K562 (cell line): Measurements from ENCODE around the gene FAM241B. TPM values are rescaled to one million over a fixed set of nuclear protein-coding genes. Genes with fewer than 3 reads are reported as not detected.
A peak's percentile ranks its signal among the peaks of the same experiment; 100 is the strongest.

ENCODE experiments used
- ATF7 ChIP-seq: fragments of 450-650 bp; IDR thresholded peaks from 2 replicates; pipeline ENCODE4 v1.7.1; 2014; ENCODE audit warnings: mild to moderate bottlenecking, moderate library complexity
- BRD9 ChIP-seq: fragments of 450-650 bp; IDR thresholded peaks from 2 replicates; pipeline ENCODE4 v1.6.1; 2018; ENCODE audit warnings: low read depth; ENCODE audit not compliant: partially characterized antibody
- ETV5 ChIP-seq: sonication (generic); formaldehyde crosslinking; IDR thresholded peaks from 2 replicates; pipeline ENCODE4 v1.4.0; 2020; ENCODE audit warnings: low read depth, mild to moderate bottlenecking, missing genetic modification reagents
- EWSR1 ChIP-seq: fragments of 450-650 bp; IDR thresholded peaks from 2 replicates; pipeline ENCODE4 v1.6.1; 2018; ENCODE audit warnings: borderline replicate concordance, mild to moderate bottlenecking, low read depth, moderate library complexity; ENCODE audit not compliant: partially characterized antibody
- FOXP1 ChIP-seq: sonication (generic); formaldehyde crosslinking; IDR thresholded peaks from 2 replicates; pipeline ENCODE4 v1.8.0; 2022; ENCODE audit warnings: mild to moderate bottlenecking, missing genetic modification reagents
- HNRNPK ChIP-seq: fragments of 200-400 bp; formaldehyde crosslinking; IDR thresholded peaks from one replicate; pipeline ENCODE4 v1.6.1; 2018; ENCODE audit warnings: mild to moderate bottlenecking, low read depth, low read length; ENCODE audit not compliant: poor library complexity, severe bottlenecking
- PHF8 ChIP-seq: fragments of 200-600 bp; sonication (generic); IDR thresholded peaks from 2 replicates; pipeline ENCODE4 v1.6.1; 2012; ENCODE audit warnings: mixed run types, mild to moderate bottlenecking, inconsistent platforms, low read length, moderate library complexity, borderline replicate concordance
- POLR2G ChIP-seq: fragments of 200-400 bp; formaldehyde crosslinking; IDR thresholded peaks from 2 replicates; pipeline ENCODE4 v1.6.1; 2017; ENCODE audit warnings: low read depth, mild to moderate bottlenecking, antibody characterized with exemption, low read length, moderate library complexity
- RFX7 ChIP-seq: fragments of 250-450 bp; sonication (Bioruptor Pico); IDR thresholded peaks from 2 replicates; pipeline ENCODE4 v1.5.1; 2021; ENCODE audit warnings: mild to moderate bottlenecking
- ZNF121 ChIP-seq: sonication (generic); formaldehyde crosslinking; conservative IDR thresholded peaks from 2 replicates; pipeline ENCODE4 v1.8.0; 2022; ENCODE audit warnings: missing genetic modification reagents
- ZNF124 ChIP-seq: sonication (generic); formaldehyde crosslinking; IDR thresholded peaks from 2 replicates; pipeline ENCODE4 v1.8.1; 2022; ENCODE audit warnings: missing genetic modification reagents
- ZNF134 ChIP-seq: fragments of 250-450 bp; sonication (Bioruptor Pico); conservative IDR thresholded peaks from 2 replicates; pipeline ENCODE4 v1.4.0; 2020
- polyA plus RNA-seq, 8 experiments: library from polyadenylated mRNA; depleted of rRNA in 4 of 8; stranded (reverse) in 5 of 8; unstranded in 3 of 8; fragments of >200 nt; fragmentation: Nextera tagmentation in 2 of 8; fragmentation: Illumina TruSeq in 1 of 8; extraction: Ambion mirVana in 2 of 8; extraction: Trizol in 1 of 8; gene quantifications; 2 replicates each; pipeline versions ENCODE4 v1.2.1 to v1.2.3, GENCODE V29; 2011 to 2014; ENCODE audit warnings: inconsistent platforms in 1 of 8, missing spikeins in 1 of 8
- total RNA-seq, 7 experiments: library from RNA; depleted of rRNA in 6 of 7; stranded (reverse); fragments of >200 nt in 6 of 7; fragmentation: Illumina TruSeq in 2 of 7; extraction: Trizol in 2 of 7; gene quantifications; 2 replicates each; pipeline versions ENCODE4 v1.2.1 to v1.2.3, GENCODE V29; 2011 to 2021; ENCODE audit warnings: low replicate concordance in 1 of 7
- TF ChIP-seq, protein P1 (sequence below): fragments of 200-600 bp; sonication (generic); IDR thresholded peaks from one replicate; pipeline ENCODE4 v1.6.1; 2012; ENCODE audit warnings: mild to moderate bottlenecking, low read depth, low read length, inconsistent platforms

FAM241B gene
- total and polyA plus RNA-seq, 9 of the 15 experiments (the other 6 are each of a cell fraction or from before 2014, with no cell fraction given) = 1.9 to 11.1 (median 3.0) TPM

DNA sequence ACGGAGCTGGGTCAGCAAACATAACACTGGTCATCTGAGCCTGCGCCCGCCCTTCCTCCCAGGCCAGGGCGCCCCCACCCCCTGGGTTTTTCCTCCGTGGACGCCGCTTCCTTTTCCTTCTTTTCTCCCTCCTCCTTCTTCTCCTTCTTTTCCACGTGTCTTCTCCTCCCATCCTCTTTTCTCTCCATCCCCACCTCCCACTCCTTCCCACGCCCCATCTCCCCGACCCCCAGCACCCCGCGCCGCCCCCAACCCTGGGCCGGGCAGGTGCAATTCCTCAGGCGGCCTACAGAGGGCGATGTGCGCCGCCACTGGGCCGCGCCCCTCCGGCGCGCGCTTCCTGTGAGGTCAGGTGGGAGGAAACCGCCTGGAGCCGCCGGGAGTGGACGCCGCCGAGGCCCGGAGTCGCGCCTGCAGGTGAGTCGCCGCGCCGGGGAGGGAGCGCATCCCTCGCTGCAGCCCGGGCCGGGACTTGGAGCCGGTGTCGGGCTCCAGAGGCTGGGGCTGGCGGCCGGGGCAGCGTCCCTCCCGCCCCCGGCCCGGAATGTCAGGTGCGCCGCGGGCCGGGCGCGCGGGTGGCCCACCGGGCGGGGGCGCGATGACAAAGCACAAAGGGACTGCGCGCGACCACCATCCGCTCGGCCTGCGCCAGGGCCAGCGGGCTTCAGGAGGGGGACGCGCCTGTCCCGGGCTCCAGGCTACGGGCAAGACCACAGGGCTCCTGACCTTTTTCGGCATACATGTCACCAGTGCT lies at the start of gene FAM241B (continued):
- TF ChIP-seq, protein P1, sequence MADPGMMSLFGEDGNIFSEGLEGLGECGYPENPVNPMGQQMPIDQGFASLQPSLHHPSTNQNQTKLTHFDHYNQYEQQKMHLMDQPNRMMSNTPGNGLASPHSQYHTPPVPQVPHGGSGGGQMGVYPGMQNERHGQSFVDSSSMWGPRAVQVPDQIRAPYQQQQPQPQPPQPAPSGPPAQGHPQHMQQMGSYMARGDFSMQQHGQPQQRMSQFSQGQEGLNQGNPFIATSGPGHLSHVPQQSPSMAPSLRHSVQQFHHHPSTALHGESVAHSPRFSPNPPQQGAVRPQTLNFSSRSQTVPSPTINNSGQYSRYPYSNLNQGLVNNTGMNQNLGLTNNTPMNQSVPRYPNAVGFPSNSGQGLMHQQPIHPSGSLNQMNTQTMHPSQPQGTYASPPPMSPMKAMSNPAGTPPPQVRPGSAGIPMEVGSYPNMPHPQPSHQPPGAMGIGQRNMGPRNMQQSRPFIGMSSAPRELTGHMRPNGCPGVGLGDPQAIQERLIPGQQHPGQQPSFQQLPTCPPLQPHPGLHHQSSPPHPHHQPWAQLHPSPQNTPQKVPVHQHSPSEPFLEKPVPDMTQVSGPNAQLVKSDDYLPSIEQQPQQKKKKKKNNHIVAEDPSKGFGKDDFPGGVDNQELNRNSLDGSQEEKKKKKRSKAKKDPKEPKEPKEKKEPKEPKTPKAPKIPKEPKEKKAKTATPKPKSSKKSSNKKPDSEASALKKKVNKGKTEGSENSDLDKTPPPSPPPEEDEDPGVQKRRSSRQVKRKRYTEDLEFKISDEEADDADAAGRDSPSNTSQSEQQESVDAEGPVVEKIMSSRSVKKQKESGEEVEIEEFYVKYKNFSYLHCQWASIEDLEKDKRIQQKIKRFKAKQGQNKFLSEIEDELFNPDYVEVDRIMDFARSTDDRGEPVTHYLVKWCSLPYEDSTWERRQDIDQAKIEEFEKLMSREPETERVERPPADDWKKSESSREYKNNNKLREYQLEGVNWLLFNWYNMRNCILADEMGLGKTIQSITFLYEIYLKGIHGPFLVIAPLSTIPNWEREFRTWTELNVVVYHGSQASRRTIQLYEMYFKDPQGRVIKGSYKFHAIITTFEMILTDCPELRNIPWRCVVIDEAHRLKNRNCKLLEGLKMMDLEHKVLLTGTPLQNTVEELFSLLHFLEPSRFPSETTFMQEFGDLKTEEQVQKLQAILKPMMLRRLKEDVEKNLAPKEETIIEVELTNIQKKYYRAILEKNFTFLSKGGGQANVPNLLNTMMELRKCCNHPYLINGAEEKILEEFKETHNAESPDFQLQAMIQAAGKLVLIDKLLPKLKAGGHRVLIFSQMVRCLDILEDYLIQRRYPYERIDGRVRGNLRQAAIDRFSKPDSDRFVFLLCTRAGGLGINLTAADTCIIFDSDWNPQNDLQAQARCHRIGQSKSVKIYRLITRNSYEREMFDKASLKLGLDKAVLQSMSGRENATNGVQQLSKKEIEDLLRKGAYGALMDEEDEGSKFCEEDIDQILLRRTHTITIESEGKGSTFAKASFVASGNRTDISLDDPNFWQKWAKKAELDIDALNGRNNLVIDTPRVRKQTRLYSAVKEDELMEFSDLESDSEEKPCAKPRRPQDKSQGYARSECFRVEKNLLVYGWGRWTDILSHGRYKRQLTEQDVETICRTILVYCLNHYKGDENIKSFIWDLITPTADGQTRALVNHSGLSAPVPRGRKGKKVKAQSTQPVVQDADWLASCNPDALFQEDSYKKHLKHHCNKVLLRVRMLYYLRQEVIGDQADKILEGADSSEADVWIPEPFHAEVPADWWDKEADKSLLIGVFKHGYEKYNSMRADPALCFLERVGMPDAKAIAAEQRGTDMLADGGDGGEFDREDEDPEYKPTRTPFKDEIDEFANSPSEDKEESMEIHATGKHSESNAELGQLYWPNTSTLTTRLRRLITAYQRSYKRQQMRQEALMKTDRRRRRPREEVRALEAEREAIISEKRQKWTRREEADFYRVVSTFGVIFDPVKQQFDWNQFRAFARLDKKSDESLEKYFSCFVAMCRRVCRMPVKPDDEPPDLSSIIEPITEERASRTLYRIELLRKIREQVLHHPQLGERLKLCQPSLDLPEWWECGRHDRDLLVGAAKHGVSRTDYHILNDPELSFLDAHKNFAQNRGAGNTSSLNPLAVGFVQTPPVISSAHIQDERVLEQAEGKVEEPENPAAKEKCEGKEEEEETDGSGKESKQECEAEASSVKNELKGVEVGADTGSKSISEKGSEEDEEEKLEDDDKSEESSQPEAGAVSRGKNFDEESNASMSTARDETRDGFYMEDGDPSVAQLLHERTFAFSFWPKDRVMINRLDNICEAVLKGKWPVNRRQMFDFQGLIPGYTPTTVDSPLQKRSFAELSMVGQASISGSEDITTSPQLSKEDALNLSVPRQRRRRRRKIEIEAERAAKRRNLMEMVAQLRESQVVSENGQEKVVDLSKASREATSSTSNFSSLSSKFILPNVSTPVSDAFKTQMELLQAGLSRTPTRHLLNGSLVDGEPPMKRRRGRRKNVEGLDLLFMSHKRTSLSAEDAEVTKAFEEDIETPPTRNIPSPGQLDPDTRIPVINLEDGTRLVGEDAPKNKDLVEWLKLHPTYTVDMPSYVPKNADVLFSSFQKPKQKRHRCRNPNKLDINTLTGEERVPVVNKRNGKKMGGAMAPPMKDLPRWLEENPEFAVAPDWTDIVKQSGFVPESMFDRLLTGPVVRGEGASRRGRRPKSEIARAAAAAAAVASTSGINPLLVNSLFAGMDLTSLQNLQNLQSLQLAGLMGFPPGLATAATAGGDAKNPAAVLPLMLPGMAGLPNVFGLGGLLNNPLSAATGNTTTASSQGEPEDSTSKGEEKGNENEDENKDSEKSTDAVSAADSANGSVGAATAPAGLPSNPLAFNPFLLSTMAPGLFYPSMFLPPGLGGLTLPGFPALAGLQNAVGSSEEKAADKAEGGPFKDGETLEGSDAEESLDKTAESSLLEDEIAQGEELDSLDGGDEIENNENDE = no peak
- TF ChIP-seq BRD9 = no peak
- TF ChIP-seq ZNF121 = no peak
- peak; percentile 79; the same call in 1 of the 2 replicates for TF ChIP-seq PHF8
- TF ChIP-seq ETV5 (CRISPR knock-in tag) = no peak
- no peak for TF ChIP-seq RFX7 (CRISPR knock-in tag)
- no peak for TF ChIP-seq EWSR1
- TF ChIP-seq HNRNPK = peak; percentile 82
- TF ChIP-seq FOXP1 = 0 out of 2 replicates have a peak, but pooled peaks have one; percentile 38
- TF ChIP-seq ATF7 = 0 out of 2 replicates have a peak, but pooled peaks have one; percentile 40
- TF ChIP-seq ZNF134 (CRISPR knock-in tag) = no peak
- no peak for TF ChIP-seq ZNF124
- peak; percentile 78 for TF ChIP-seq POLR2G
